PC-3 (cell line): Measurements from ENCODE around the gene LY6G5C. TPM values are rescaled to one million over a fixed set of nuclear protein-coding genes. Genes with fewer than 3 reads are reported as not detected.
A peak's percentile ranks its signal among the peaks of the same experiment; 100 is the strongest.

Source experiments
- ATAC-seq: fragments of 200-7000 bp; cut with Tn5 transposase; 2 replicates; pipeline ENCODE4 v1.9.1; 2020; ENCODE audit warnings: mild to moderate bottlenecking, moderate library complexity
- BruUV-seq: library from RNA; stranded (reverse); fragments of 400-500 nt; replicated peaks from 2 replicates; lab custom pipeline; 2021; lab: Mats Ljungman, UMichigan
- CTCF ChIA-PET: fragments of 300-600 bp; sonication (Branson Sonifier 250); formaldehyde crosslinking; loops from one replicate; lab custom pipeline; 2022; ENCODE audit warnings: antibody characterized with exemption; lab: Charles Lee
- POLR2A ChIA-PET: fragments of 300-600 bp; sonication (Branson Sonifier 250); formaldehyde crosslinking; loops from one replicate; lab custom pipeline; 2022; ENCODE audit warnings: antibody characterized with exemption; ENCODE audit not compliant: unreplicated experiment; lab: Charles Lee
- DNase-seq: peaks from one replicate; pipeline ENCODE4 v3.0.0-alpha.2; 2015
- H2AFZ ChIP-seq: fragments of 300-600 bp; sonication (generic); 2 replicates; pipeline ENCODE4 v1.6.0; 2016; ENCODE audit warnings: antibody characterized with exemption, low read length
- H3F3A ChIP-seq: fragments of 300-600 bp; sonication (generic); one replicate; pipeline ENCODE4 v1.6.0; 2017; ENCODE audit warnings: antibody characterized with exemption, low read length, control low read depth, mild to moderate bottlenecking; ENCODE audit not compliant: unreplicated experiment
- H3K27ac ChIP-seq: fragments of 300-600 bp; sonication (generic); 2 replicates; pipeline ENCODE4 v1.5.1; 2016; ENCODE audit warnings: mild to moderate bottlenecking, low read length
- H3K27me3 ChIP-seq: fragments of 300-600 bp; sonication (generic); 2 replicates; pipeline ENCODE4 v1.6.1; 2016; ENCODE audit warnings: low read length, mixed read lengths
- H3K36me3 ChIP-seq: fragments of 300-600 bp; sonication (generic); 2 replicates; pipeline ENCODE4 v1.6.1; 2016; ENCODE audit warnings: low read depth, mixed run types, low read length, mixed read lengths
- H3K4me1 ChIP-seq: fragments of 300-600 bp; sonication (generic); 2 replicates; pipeline ENCODE4 v1.5.1; 2016; ENCODE audit warnings: low read length; ENCODE audit not compliant: insufficient read depth
- H3K4me2 ChIP-seq: fragments of 300-600 bp; sonication (generic); 2 replicates; pipeline ENCODE4 v1.6.0; 2016; ENCODE audit warnings: low read length
- H3K4me3 ChIP-seq: fragments of 300-600 bp; sonication (generic); 2 replicates; pipeline ENCODE4 v1.5.1; 2016; ENCODE audit warnings: mild to moderate bottlenecking, low read length, mixed read lengths
- H3K79me2 ChIP-seq: fragments of 300-600 bp; sonication (generic); 2 replicates; pipeline ENCODE4 v1.6.1; 2017; ENCODE audit warnings: low read length, mixed read lengths
- H3K9ac ChIP-seq: fragments of 300-600 bp; sonication (generic); 2 replicates; pipeline ENCODE4 v1.6.0; 2016; ENCODE audit warnings: mild to moderate bottlenecking, low read length
- H3K9me2 ChIP-seq: fragments of 300-600 bp; sonication (generic); replicated peaks from 2 replicates; pipeline ENCODE4 v1.6.1; 2016; ENCODE audit warnings: mixed run types, low read length, mixed read lengths
- H3K9me3 ChIP-seq: fragments of 300-600 bp; sonication (generic); 2 replicates; pipeline ENCODE4 v1.6.1; 2016; ENCODE audit warnings: low read length, mixed read lengths
- H4K20me1 ChIP-seq: fragments of 300-600 bp; sonication (generic); 2 replicates; pipeline ENCODE4 v1.6.1; 2016; ENCODE audit warnings: low read length, mixed read lengths
- EZH2 ChIP-seq: fragments of 300-600 bp; sonication (generic); IDR thresholded peaks from one replicate; pipeline ENCODE4 v1.6.1; 2017; ENCODE audit warnings: antibody characterized with exemption, mild to moderate bottlenecking, low read length; ENCODE audit not compliant: unreplicated experiment
- intact Hi-C: fragments of 100-400 bp; cut with micrococcal nuclease; formaldehyde crosslinking; loops from 2 replicates; pipeline ENCODE4 v1.9.0; 2023
- total RNA-seq: library from RNA; depleted of rRNA; stranded (reverse); fragments of >200 nt; gene quantifications from 2 replicates; pipeline ENCODE4 v1.2.3, GENCODE V29; 2014
- TF ChIP-seq, protein P1 (sequence below): fragments of 300-600 bp; sonication (generic); conservative IDR thresholded peaks from 2 replicates; pipeline ENCODE4 v1.5.1; 2017; ENCODE audit warnings: antibody characterized with exemption, low read depth, mild to moderate bottlenecking, low read length

The LY6G5C gene
- total RNA-seq, 1 experiment from 2014 or later = 1.8 TPM

DNA sequence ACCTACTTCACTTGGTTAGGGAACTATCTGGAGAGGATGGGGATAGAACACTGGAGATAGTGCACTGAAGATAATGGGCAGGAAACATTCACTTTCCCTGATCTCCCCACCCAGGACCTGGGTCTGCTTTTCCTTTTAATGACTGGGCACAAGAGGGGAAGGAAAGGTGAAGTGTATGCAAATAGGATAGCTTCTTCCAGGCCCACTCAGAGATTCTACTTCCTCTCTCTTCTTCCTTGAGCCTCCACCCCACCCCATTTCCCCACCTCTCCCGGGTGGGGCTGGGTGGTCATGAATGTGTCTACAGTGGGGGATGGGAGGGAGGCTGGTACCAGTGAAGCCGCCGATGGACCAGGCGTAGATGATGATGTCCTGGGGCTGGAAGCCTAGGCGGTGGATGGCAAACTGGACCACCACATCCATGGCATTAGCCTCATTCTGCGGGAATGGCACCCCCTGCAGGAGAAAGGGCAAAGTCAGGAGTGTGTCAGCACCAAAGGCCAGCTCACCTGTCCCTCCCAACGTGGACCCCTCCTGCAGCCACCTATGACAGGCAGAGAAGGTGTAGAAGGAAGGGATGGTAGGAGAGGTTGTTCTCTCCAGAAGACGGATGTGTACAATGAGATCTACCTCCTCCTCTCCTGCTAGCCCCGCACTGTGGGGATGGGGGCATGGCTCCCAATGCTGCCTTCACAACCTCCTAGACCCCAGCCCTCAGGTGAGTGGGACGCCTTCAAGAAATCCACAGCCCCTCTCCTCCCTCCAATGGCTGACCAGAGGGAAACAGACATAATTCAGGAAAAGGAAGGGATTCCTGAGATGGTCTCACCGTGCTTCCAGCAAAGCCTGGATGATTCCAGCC lies 8.6 kb upstream of the LY6G5C start:
- no peaks in the 10 kb centered on the region for H3K9me2 ChIP-seq
- ATAC-seq = 0 out of 2 replicates have a peak, but pooled peaks have one; percentile 35
- no peaks in the 10 kb centered on the region for H3K27me3 ChIP-seq
- H3F3A ChIP-seq = no peaks in the 10 kb centered on the region
- H3K4me3 ChIP-seq = no peak overlapping the region
- ChIA-PET CTCF (no interaction called here), POLR2A (interaction anchor here (0.6 kb wide), 1 partner anchor 31 kb away, joined by 3 read pairs; no protein-coding TSS in a partner anchor)
- H4K20me1 ChIP-seq = no peaks in the 10 kb centered on the region
- H3K9ac ChIP-seq = no peak overlapping the region
- intact Hi-C loops = loop anchor here (10.0 kb wide), 2 partner anchors 145 to 175 kb away; partner anchors contain the start of gene NEU1
- no peak for DNase-seq
- no peaks in the 10 kb centered on the region for H3K9me3 ChIP-seq
- no peak overlapping the region for H3K27ac ChIP-seq
- no peak overlapping the region for H2AFZ ChIP-seq
- no peaks in the 10 kb centered on the region for H3K79me2 ChIP-seq
- TF ChIP-seq, protein P1, sequence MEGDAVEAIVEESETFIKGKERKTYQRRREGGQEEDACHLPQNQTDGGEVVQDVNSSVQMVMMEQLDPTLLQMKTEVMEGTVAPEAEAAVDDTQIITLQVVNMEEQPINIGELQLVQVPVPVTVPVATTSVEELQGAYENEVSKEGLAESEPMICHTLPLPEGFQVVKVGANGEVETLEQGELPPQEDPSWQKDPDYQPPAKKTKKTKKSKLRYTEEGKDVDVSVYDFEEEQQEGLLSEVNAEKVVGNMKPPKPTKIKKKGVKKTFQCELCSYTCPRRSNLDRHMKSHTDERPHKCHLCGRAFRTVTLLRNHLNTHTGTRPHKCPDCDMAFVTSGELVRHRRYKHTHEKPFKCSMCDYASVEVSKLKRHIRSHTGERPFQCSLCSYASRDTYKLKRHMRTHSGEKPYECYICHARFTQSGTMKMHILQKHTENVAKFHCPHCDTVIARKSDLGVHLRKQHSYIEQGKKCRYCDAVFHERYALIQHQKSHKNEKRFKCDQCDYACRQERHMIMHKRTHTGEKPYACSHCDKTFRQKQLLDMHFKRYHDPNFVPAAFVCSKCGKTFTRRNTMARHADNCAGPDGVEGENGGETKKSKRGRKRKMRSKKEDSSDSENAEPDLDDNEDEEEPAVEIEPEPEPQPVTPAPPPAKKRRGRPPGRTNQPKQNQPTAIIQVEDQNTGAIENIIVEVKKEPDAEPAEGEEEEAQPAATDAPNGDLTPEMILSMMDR = peak; percentile 61
- no peak for TF ChIP-seq EZH2
- H3K36me3 ChIP-seq = peaks cover 8% of the 10 kb centered on the region; the same call in 1 of the 2 replicates
- 0 out of 2 replicates have a peak, but pooled peaks cover 3% of the 10 kb centered on the region for H3K4me1 ChIP-seq
- no peak overlapping the region for H3K4me2 ChIP-seq
- BruUV-seq = no TSS peak

DNA sequence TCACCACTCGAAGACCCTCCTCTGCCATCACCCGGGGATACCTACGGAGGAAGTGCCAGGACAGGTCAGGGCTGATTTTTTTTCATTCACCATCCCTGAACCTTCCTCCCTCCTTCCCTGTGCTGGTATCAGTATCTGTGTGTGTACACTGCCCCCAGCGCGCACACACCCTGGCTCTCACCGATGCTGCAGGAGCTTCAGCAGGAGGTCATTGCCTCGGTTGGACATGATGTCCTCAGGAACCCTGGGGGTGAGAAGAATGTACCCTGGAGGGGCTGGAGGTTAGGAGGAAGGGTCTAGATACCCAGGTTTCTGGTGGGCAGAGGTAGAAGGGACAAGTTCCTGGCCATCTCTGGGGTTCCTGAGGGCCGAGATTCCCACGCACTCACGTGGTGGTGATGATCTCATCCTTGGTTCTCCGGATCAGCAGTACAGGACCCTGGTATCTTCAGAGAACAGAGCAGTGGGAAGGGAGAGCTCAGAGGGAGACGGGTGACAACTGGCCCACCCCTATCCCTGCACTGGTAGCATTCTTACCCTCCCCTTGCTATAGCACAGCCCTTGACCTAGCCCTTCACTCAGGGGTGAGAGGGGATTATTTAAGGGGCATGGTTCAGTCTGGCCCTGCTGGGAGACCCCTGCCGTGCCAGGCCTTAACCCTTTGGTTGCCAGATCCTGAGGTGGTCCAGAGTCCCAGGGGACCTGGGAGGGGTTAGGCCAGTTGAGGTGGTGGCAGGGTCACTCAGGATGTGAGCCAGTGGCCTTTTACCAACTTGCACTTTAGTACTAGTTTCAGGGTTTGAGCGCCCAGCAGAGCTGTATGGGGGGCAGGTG lies 7.2 kb upstream of the LY6G5C start:
- POLR2A ChIA-PET = no interaction called here

More for the DNA sequence above, 7.2 kb upstream of the LY6G5C start:
- Histone ChIP-seq H3K27me3 (no peaks in the 10 kb centered on the region), H3K4me2 (no peak overlapping the region), H3K79me2 (no peaks in the 10 kb centered on the region), H3K9me3 (no peaks in the 10 kb centered on the region), H3K4me1 (0 out of 2 replicates have a peak, but pooled peaks cover 3% of the 10 kb centered on the region), H3K9me2 (no peaks in the 10 kb centered on the region), H3K4me3 (no peak overlapping the region), H3K27ac (no peak overlapping the region), H3K36me3 (peaks cover 8% of the 10 kb centered on the region; the same call in 1 of the 2 replicates), H2AFZ (no peak overlapping the region), H3K9ac (no peak overlapping the region), H3F3A (no peaks in the 10 kb centered on the region), H4K20me1 (no peaks in the 10 kb centered on the region)
- DNase-seq (no peak), ATAC-seq (no peak)
- intact Hi-C loops = loop anchor here (10.0 kb wide), 2 partner anchors 147 to 177 kb away; partner anchors contain the start of gene NEU1
- CTCF ChIA-PET = no interaction called here
- BruUV-seq = no TSS peak
- no peak for TF ChIP-seq EZH2
- TF ChIP-seq, protein P1 = no peak
